Brain microvascular endothelial cell (primary cell): ENCODE results near the gene GTF3C2.

Experiments
- DNase-seq: peaks from one replicate; pipeline ENCODE4 v3.0.0-alpha.2; 2020
- H3K27ac ChIP-seq: fragments of 250-450 bp; sonication (Bioruptor Pico); 2 replicates; pipeline ENCODE4 v1.5.1; 2020; ENCODE audit warnings: mild to moderate bottlenecking, moderate library complexity
- H3K27me3 ChIP-seq: fragments of 250-450 bp; sonication (Bioruptor Pico); replicated peaks from 2 replicates; pipeline ENCODE4 v1.5.1; 2020; ENCODE audit warnings: mild to moderate bottlenecking
- H3K36me3 ChIP-seq: fragments of 250-450 bp; sonication (Bioruptor Pico); replicated peaks from 2 replicates; pipeline ENCODE4 v1.5.1; 2020; ENCODE audit warnings: mild to moderate bottlenecking
- H3K4me3 ChIP-seq: 2 replicates; pipeline ENCODE4 v1.5.1; 2011; ENCODE audit warnings: low read depth, mild to moderate bottlenecking, control low read depth, low read length, moderate library complexity
- CTCF ChIP-seq: IDR thresholded peaks from 2 replicates; pipeline ENCODE4 v1.5.1; 2011; ENCODE audit warnings: low read depth, mild to moderate bottlenecking, moderate library complexity, low read length, control low read depth, inconsistent platforms; ENCODE audit errors: missing control alignments
- in situ Hi-C: cut with HindIII; loops from 2 replicates; pipeline ENCODE4 v1.10.0; 2017; ENCODE audit warnings: low sequenced_read_pairs, low pct_ligation_motif_present

Gene GTF3C2

GRCh38 chr2:27369471-27370025, 13.0 kb upstream of the GTF3C2 start:
- DNase-seq: peak; percentile 22
- Histone ChIP-seq H3K27me3 (no peaks in the 10 kb centered on the region), H3K4me3 (peak overlapping the region; percentile 99), H3K36me3 (peaks cover 54% of the 10 kb centered on the region), H3K27ac (peak overlapping the region; percentile 65)
- TF ChIP-seq CTCF: no peak
- in situ Hi-C loops: no loop called here

- in situ Hi-C loops: no loop called here
- peaks cover 49% of the 10 kb centered on the region for H3K36me3 ChIP-seq
- H3K27me3 ChIP-seq: no peaks in the 10 kb centered on the region
These were observed 7.4 kb upstream of the GTF3C2 start for GRCh38 chr2:27363933-27364332.

GRCh38 chr2:27362678-27363420, 6.3 kb upstream of the GTF3C2 start:
- no peak overlapping the region for H3K27ac ChIP-seq
- no peak overlapping the region for H3K4me3 ChIP-seq
- TF ChIP-seq CTCF: no peak
- H3K27me3 ChIP-seq: no peaks in the 10 kb centered on the region
- peaks cover 42% of the 10 kb centered on the region for H3K36me3 ChIP-seq
- in situ Hi-C loops: no loop called here
- DNase-seq: no peak

More at GRCh38 chr2:27363933-27364332, 7.4 kb upstream of the GTF3C2 start:
- H3K4me3 ChIP-seq: no peak overlapping the region
- no peak for TF ChIP-seq CTCF
- DNase-seq: no peak
- no peak overlapping the region for H3K27ac ChIP-seq

GRCh38 chr2:27356056-27356381, 545 bp downstream of the GTF3C2 start:
- H3K27me3 ChIP-seq: no peaks in the 10 kb centered on the region
- no peak for TF ChIP-seq CTCF
- H3K4me3 ChIP-seq: peak overlapping the region; percentile 98
- peak; percentile 49 for DNase-seq
- in situ Hi-C loops: no loop called here
- no peaks in the 10 kb centered on the region for H3K36me3 ChIP-seq
- H3K27ac ChIP-seq: peak overlapping the region; percentile 92

- no peaks in the 10 kb centered on the region for H3K36me3 ChIP-seq
- TF ChIP-seq CTCF: no peak
- peak overlapping the region; percentile 3 for H3K27ac ChIP-seq
- in situ Hi-C loops: no loop called here
- H3K4me3 ChIP-seq: no peak overlapping the region
- no peaks in the 10 kb centered on the region for H3K27me3 ChIP-seq
- DNase-seq: no peak
These were observed 2.0 kb downstream of the GTF3C2 start for GRCh38 chr2:27354597-27354927.
